GM23338 (cell line): ENCODE measurements around the gene P2RY8. TPM values are rescaled to one million over a fixed set of nuclear protein-coding genes. Genes with fewer than 3 reads are reported as not detected.

Experiments
- ATAC-seq: fragments of 200-7000 bp; cut with Tn5 transposase; 3 replicates; pipeline ENCODE4 v1.9.1; 2020
- DNase-seq: peaks from one replicate; pipeline ENCODE4 v3.0.0-alpha.2; 2015; ENCODE audit warnings: low spot score
- H2AFZ ChIP-seq: fragments of 200-600 bp; sonication (generic); 2 replicates; pipeline ENCODE4 v1.8.0; 2016; ENCODE audit warnings: antibody characterized with exemption, mild to moderate bottlenecking, moderate library complexity
- H3F3A ChIP-seq: fragments of 200-600 bp; sonication (generic); replicated peaks from 2 replicates; pipeline ENCODE4 v1.8.0; 2017; ENCODE audit warnings: antibody characterized with exemption, mixed run types, low read depth
- H3K27ac ChIP-seq: fragments of 200-600 bp; sonication (generic); 2 replicates; pipeline ENCODE4 v1.6.1; 2016; ENCODE audit warnings: low read depth
- H3K27me3 ChIP-seq: fragments of 200-600 bp; sonication (generic); 2 replicates; pipeline ENCODE4 v1.8.0; 2016; ENCODE audit warnings: mild to moderate bottlenecking, mixed run types, moderate library complexity; ENCODE audit not compliant: insufficient read depth
- H3K36me3 ChIP-seq: fragments of 200-600 bp; sonication (generic); 2 replicates; pipeline ENCODE4 v1.8.0; 2016; ENCODE audit warnings: mild to moderate bottlenecking; ENCODE audit not compliant: insufficient read depth
- H3K4me1 ChIP-seq: fragments of 200-600 bp; sonication (generic); 2 replicates; pipeline ENCODE4 v1.8.0; 2016; ENCODE audit warnings: mild to moderate bottlenecking, moderate library complexity; ENCODE audit not compliant: insufficient read depth
- H3K4me2 ChIP-seq: fragments of 200-600 bp; sonication (generic); 2 replicates; pipeline ENCODE4 v1.7.1; 2017; ENCODE audit warnings: mixed run types
- H3K4me3 ChIP-seq: fragments of 200-600 bp; sonication (generic); 2 replicates; pipeline ENCODE4 v1.6.1; 2016; ENCODE audit warnings: mixed run types
- H3K79me2 ChIP-seq: fragments of 200-600 bp; sonication (generic); replicated peaks from 2 replicates; pipeline ENCODE4 v1.8.0; 2017; ENCODE audit warnings: mild to moderate bottlenecking; ENCODE audit not compliant: insufficient read depth
- H3K9me2 ChIP-seq: fragments of 200-600 bp; sonication (generic); 2 replicates; pipeline ENCODE4 v1.8.0; 2017; ENCODE audit not compliant: insufficient read depth
- H4K20me1 ChIP-seq: fragments of 200-600 bp; sonication (generic); replicated peaks from 2 replicates; pipeline ENCODE4 v1.8.0; 2017; ENCODE audit warnings: mild to moderate bottlenecking; ENCODE audit not compliant: insufficient read depth
- H3K27ac Mint-ChIP-seq: 2 replicates; pipeline ENCODE4 v1.8.0; 2020; ENCODE audit warnings: inconsistent platforms, mild to moderate bottlenecking, moderate library complexity, mixed read lengths
- H3K27me3 Mint-ChIP-seq: 3 replicates; pipeline ENCODE4 v1.8.0; 2022; ENCODE audit warnings: low read depth, mild to moderate bottlenecking, moderate library complexity, mixed read lengths, inconsistent platforms; ENCODE audit not compliant: insufficient read depth, poor library complexity
- H3K36me3 Mint-ChIP-seq: 3 replicates; pipeline ENCODE4 v1.8.0; 2021; ENCODE audit warnings: low read depth, mild to moderate bottlenecking, inconsistent platforms, moderate library complexity, mixed read lengths
- H3K4me1 Mint-ChIP-seq: 3 replicates; pipeline ENCODE4 v1.8.0; 2020; ENCODE audit warnings: mild to moderate bottlenecking, inconsistent platforms, mixed read lengths
- H3K4me3 Mint-ChIP-seq: 3 replicates; pipeline ENCODE4 v1.8.0; 2021; ENCODE audit warnings: moderate library complexity, mild to moderate bottlenecking, inconsistent platforms, mixed read lengths
- H3K9me3 Mint-ChIP-seq: 3 replicates; pipeline ENCODE4 v1.8.0; 2020; ENCODE audit warnings: moderate library complexity, mild to moderate bottlenecking, inconsistent platforms, mixed read lengths
- CREB1 ChIP-seq: fragments of 250-450 bp; sonication (Bioruptor Pico); IDR thresholded peaks from 2 replicates; pipeline ENCODE4 v1.5.0; 2020; ENCODE audit warnings: low read depth, mild to moderate bottlenecking, moderate library complexity
- CTCF ChIP-seq, 2 experiments: fragments of 200-600 bp in 1 of 2; sonication (generic) in 1 of 2; conservative IDR thresholded peaks; 2 replicates each; pipeline versions ENCODE4 v1.5.1 to v1.6.1; 2016 to 2017; ENCODE audit warnings: antibody characterized with exemption in 2 of 2, low read depth in 2 of 2, mild to moderate bottlenecking in 2 of 2, moderate library complexity in 1 of 2
- EZH2 ChIP-seq: fragments of 200-600 bp; sonication (generic); IDR thresholded peaks from one replicate; pipeline ENCODE4 v1.8.0; 2017; ENCODE audit warnings: antibody characterized with exemption, mild to moderate bottlenecking, low read depth; ENCODE audit not compliant: unreplicated experiment
- EZH2phosphoT487 ChIP-seq: fragments of 200-600 bp; sonication (generic); IDR thresholded peaks from one replicate; pipeline ENCODE4 v1.8.1; 2018; ENCODE audit warnings: antibody characterized with exemption; ENCODE audit not compliant: unreplicated experiment
- JUNB ChIP-seq: IDR thresholded peaks from one replicate; pipeline ENCODE4 v1.6.1; 2016; ENCODE audit warnings: antibody characterized with exemption; ENCODE audit not compliant: unreplicated experiment
- POLR2AphosphoS5 ChIP-seq: IDR thresholded peaks from 2 replicates; pipeline ENCODE4 v1.6.1; 2016; ENCODE audit warnings: antibody characterized with exemption, low read depth
- polyA plus RNA-seq: library from polyadenylated mRNA; unstranded; fragments of >200 nt; fragmentation: Nextera tagmentation; extraction: Ambion mirVana; gene quantifications from 2 replicates; pipeline ENCODE4 v1.2.1, GENCODE V29; 2016
- total RNA-seq: library from RNA; depleted of rRNA; stranded (reverse); fragments of >200 nt; shearing (Covaris generic); gene quantifications from 2 replicates; pipeline ENCODE4 v1.2.3, GENCODE V29; 2014
- TF ChIP-seq, protein P1 (sequence below): fragments of 250-450 bp; sonication (Bioruptor Pico); IDR thresholded peaks from 2 replicates; pipeline ENCODE4 v1.5.0; 2020; ENCODE audit warnings: mild to moderate bottlenecking, moderate library complexity
- TF ChIP-seq, protein P2 (sequence below): IDR thresholded peaks from 2 replicates; pipeline ENCODE4 v1.6.1; 2016; ENCODE audit warnings: antibody characterized with exemption
- TF ChIP-seq, protein P3 (sequence below): IDR thresholded peaks from one replicate; pipeline ENCODE4 v1.6.1; 2018; ENCODE audit warnings: antibody characterized with exemption; ENCODE audit not compliant: unreplicated experiment

Gene P2RY8
- total and polyA plus RNA-seq, 2 experiments from 2014 or later, result 0.24 TPM; not detected in 1

- TF ChIP-seq, protein P1, sequence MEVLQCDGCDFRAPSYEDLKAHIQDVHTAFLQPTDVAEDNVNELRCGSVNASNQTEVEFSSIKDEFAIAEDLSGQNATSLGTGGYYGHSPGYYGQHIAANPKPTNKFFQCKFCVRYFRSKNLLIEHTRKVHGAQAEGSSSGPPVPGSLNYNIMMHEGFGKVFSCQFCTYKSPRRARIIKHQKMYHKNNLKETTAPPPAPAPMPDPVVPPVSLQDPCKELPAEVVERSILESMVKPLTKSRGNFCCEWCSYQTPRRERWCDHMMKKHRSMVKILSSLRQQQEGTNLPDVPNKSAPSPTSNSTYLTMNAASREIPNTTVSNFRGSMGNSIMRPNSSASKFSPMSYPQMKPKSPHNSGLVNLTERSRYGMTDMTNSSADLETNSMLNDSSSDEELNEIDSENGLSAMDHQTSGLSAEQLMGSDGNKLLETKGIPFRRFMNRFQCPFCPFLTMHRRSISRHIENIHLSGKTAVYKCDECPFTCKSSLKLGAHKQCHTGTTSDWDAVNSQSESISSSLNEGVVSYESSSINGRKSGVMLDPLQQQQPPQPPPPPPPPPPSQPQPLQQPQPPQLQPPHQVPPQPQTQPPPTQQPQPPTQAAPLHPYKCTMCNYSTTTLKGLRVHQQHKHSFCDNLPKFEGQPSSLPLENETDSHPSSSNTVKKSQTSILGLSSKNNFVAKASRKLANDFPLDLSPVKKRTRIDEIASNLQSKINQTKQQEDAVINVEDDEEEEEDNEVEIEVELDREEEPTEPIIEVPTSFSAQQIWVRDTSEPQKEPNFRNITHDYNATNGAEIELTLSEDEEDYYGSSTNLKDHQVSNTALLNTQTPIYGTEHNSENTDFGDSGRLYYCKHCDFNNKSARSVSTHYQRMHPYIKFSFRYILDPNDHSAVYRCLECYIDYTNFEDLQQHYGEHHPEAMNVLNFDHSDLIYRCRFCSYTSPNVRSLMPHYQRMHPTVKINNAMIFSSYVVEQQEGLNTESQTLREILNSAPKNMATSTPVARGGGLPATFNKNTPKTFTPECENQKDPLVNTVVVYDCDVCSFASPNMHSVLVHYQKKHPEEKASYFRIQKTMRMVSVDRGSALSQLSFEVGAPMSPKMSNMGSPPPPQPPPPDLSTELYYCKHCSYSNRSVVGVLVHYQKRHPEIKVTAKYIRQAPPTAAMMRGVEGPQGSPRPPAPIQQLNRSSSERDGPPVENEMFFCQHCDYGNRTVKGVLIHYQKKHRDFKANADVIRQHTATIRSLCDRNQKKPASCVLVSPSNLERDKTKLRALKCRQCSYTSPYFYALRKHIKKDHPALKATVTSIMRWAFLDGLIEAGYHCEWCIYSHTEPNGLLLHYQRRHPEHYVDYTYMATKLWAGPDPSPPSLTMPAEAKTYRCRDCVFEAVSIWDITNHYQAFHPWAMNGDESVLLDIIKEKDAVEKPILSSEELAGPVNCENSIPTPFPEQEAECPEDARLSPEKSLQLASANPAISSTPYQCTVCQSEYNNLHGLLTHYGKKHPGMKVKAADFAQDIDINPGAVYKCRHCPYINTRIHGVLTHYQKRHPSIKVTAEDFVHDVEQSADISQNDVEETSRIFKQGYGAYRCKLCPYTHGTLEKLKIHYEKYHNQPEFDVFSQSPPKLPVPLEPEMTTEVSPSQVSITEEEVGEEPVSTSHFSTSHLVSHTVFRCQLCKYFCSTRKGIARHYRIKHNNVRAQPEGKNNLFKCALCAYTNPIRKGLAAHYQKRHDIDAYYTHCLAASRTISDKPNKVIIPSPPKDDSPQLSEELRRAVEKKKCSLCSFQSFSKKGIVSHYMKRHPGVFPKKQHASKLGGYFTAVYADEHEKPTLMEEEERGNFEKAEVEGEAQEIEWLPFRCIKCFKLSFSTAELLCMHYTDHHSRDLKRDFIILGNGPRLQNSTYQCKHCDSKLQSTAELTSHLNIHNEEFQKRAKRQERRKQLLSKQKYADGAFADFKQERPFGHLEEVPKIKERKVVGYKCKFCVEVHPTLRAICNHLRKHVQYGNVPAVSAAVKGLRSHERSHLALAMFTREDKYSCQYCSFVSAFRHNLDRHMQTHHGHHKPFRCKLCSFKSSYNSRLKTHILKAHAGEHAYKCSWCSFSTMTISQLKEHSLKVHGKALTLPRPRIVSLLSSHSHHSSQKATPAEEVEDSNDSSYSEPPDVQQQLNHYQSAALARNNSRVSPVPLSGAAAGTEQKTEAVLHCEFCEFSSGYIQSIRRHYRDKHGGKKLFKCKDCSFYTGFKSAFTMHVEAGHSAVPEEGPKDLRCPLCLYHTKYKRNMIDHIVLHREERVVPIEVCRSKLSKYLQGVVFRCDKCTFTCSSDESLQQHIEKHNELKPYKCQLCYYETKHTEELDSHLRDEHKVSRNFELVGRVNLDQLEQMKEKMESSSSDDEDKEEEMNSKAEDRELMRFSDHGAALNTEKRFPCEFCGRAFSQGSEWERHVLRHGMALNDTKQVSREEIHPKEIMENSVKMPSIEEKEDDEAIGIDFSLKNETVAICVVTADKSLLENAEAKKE (CRISPR knock-in tag), result no peak
Observed at GRCh38 chrX:1546691-1547251, 9.8 kb upstream of the P2RY8 start (continued).

DNA sequence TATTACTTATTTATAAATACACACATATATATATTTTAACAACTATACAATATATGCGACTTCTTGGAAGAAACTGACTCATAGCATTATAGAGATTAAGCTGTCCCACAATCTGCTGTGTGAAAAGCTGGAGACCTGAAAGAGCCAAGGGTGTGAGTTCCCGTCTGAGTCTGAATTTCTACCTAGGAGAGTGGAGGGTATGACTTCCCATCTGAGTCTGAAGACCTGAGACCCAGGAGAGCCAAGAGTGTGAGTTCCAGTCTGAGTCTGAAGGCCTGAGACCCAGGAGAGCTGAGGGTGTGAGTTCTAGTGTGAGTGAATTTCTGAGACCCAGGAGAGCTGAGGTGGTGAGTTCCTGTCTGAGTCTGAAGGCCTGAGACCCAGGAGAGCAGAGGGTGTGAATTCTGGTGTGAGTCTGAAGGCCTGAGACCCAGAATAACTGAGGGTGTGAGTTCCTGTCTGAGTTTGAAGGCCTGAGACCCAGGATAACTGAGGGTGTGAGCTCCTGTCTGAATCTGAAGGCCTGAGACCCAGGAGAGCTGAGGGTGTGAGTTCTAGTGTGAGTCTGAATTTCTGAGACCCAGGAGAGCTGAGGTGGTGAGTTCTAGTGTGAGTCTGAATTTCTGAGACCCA is 8.9 kb upstream of the P2RY8 start:
- Mint-ChIP-seq H3K36me3 (peaks cover 22% of the 10 kb centered on the region), H3K27me3 (peaks cover 21% of the 10 kb centered on the region), H3K27ac (no peak overlapping the region), H3K9me3 (peaks cover 76% of the 10 kb centered on the region), H3K4me3 (no peak overlapping the region), H3K4me1 (no peaks in the 10 kb centered on the region)
- Histone ChIP-seq H3K4me3 (no peak overlapping the region), H4K20me1 (no peaks in the 10 kb centered on the region), H3K27ac (no peak overlapping the region), H2AFZ (no peak overlapping the region), H3K4me1 (no peaks in the 10 kb centered on the region), H3K4me2 (no peak overlapping the region), H3K27me3 (no peaks in the 10 kb centered on the region), H3K79me2 (no peaks in the 10 kb centered on the region), H3K36me3 (no peaks in the 10 kb centered on the region), H3K9me2 (no peaks in the 10 kb centered on the region), H3F3A (no peaks in the 10 kb centered on the region)
- no peak for DNase-seq
- ATAC-seq, result no peak
- TF ChIP-seq, protein P2, sequence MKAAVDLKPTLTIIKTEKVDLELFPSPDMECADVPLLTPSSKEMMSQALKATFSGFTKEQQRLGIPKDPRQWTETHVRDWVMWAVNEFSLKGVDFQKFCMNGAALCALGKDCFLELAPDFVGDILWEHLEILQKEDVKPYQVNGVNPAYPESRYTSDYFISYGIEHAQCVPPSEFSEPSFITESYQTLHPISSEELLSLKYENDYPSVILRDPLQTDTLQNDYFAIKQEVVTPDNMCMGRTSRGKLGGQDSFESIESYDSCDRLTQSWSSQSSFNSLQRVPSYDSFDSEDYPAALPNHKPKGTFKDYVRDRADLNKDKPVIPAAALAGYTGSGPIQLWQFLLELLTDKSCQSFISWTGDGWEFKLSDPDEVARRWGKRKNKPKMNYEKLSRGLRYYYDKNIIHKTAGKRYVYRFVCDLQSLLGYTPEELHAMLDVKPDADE, result no peak
- TF ChIP-seq EZH2phosphoT487 (no peak), EZH2 (no peak), JUNB (no peak), POLR2AphosphoS5 (no peak), CTCF (conservative IDR thresholded peaks at IDR 0.05; ENCODE audit: low read depth in 2 of 2) (no peak), CREB1 (no peak)
- TF ChIP-seq, protein P3, sequence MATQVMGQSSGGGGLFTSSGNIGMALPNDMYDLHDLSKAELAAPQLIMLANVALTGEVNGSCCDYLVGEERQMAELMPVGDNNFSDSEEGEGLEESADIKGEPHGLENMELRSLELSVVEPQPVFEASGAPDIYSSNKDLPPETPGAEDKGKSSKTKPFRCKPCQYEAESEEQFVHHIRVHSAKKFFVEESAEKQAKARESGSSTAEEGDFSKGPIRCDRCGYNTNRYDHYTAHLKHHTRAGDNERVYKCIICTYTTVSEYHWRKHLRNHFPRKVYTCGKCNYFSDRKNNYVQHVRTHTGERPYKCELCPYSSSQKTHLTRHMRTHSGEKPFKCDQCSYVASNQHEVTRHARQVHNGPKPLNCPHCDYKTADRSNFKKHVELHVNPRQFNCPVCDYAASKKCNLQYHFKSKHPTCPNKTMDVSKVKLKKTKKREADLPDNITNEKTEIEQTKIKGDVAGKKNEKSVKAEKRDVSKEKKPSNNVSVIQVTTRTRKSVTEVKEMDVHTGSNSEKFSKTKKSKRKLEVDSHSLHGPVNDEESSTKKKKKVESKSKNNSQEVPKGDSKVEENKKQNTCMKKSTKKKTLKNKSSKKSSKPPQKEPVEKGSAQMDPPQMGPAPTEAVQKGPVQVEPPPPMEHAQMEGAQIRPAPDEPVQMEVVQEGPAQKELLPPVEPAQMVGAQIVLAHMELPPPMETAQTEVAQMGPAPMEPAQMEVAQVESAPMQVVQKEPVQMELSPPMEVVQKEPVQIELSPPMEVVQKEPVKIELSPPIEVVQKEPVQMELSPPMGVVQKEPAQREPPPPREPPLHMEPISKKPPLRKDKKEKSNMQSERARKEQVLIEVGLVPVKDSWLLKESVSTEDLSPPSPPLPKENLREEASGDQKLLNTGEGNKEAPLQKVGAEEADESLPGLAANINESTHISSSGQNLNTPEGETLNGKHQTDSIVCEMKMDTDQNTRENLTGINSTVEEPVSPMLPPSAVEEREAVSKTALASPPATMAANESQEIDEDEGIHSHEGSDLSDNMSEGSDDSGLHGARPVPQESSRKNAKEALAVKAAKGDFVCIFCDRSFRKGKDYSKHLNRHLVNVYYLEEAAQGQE, result no peak
